ENCODE measurements around the gene DEGS2. TPM values are rescaled to one million over a fixed set of nuclear protein-coding genes. Genes with fewer than 3 reads are reported as not detected.

The DEGS2 gene
- polyA plus RNA-seq, 1 donor, result 5.3 TPM

DNA sequence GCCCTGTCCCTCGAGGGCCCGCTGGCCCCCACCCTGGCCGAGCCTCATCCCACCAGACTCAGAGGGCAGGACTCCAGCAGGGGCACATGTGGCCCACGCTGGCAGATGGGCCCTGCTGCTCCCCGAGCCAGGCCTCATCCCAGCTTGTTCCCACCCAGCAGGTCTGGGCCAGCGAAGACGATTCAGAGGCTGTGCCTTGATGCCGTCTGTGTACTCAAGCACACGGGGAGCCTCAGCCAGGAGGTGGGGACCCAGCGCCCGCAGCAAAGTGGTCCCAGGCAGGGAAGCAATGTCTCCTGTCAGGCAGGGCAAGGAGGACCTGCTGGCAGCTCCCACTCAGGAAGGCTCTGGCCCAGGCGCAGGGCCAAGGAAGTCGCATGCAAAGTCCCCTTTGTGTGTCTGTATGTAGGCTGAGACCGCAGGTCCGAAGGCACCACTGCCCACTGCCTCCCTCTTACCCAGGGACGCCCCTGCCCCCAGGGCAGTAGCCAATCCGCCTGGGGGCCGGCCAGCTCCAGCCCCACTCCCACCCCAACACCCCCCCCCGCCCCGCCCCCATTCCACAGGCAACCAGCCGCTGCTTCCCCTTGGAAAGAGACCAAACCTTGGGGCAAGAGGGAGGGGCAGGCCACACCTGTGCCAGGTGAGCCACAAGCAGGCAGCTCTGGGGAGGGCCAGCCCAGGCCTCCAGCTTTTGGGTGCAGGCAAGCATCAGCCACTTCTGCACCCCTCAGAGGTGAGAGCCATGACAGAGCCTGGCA lies 9.4 kb downstream of the DEGS2 start:
- DNase-seq, result no peak

DNA sequence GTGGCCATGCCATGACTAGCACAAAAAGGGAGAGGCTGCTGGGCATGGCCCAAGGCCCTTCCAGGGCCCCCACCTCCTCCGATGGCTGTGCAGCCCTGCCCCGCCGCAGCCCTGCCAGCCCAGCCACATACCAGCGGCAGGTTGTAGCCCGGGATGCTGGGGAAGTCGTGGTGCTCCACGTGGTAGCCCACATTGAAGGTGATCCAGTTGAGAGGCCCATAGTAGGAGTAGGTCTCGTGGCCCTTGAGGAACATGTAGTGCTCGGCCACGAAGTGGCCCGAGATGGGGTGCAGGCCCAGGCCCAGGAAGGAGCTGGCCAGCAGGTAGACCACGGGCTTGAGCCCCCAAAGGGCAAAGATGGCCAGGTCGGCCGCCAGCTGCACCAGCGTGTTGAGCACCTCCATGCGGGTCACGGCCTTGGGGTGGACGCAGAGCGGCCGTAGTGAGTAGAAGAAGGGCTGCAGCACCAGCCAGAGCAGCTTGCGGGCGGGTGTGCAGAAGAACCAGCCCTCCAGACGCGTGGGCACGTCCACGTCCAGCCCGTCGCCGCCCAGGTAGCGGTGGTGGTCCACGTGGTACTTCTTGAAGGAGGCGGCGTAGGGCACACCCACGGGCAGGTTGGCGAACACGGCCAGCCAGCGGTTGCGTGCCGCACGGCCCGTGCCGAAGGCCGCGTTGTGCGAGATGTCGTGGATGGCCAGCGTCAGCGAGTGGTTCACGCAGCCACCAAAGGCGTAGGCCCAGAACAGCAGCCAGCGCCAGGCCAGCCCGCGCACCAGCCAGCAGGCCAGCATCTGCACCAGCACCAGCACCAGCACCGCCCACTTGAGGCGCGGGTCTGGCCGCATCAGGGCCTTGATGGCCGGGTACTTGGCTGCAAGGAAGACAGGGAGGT lies 10.4 kb downstream of the DEGS2 start:
- DNase-seq, result no peak

DNA sequence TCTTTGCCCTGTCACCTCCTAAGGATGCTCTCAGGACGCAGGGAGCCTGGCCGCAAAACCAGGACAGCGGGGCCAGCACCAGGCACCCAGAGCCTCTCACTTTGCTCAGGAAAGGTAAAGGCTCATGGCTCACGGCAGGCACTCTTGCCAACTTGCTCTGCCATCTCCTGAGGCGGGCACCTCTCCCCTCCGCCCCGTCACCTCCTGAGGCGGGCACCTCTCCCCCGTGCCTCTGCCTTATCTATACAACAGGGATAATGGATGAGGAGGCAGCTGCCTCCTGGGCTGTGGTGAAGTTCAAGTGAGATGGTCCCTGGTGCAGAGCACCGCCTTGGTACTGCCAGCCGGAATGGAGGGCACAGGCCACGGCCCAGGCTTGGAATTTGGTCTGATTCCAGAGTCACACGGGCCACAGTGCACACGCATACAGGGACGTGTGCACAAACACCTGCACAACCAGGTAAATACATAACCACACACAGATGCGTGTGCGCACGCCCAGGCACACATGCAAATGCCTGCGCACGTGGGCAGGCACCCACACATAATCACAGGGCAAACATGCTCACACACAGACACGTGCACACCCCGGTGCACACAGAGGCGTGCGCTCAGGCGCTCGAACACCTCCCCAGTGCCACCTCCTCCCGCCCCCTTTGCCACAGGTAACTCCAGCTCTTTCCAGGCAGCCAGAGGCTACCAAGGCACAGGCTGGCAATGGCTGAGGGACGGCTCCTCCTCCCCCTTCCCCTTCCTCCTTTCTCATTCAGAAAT lies 11.6 kb downstream of the DEGS2 start:
- DNase-seq, result no peak

DNA sequence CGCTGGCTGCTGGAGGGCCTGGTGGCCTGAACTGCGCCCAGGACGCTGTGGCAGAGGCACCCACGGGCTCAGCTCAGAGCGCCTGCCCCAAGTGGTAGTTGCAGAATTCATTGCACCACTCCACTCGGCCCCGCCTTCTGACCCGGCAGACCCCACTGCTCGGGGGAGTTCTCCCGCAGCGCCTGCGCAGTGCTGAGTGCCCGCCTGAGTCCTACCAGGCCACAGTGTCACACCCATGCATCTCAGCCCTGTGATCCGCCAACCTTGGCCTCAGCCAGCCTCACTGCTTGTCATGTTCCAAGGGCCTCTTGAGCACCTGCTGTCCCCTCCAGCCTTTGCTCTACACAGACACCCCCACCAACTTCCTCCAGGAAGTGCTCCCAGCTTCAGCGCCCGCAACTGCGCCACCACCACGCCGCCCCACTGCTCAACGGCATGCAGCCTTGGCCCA lies 12.2 kb downstream of the DEGS2 start:
- no peak for DNase-seq

DNA sequence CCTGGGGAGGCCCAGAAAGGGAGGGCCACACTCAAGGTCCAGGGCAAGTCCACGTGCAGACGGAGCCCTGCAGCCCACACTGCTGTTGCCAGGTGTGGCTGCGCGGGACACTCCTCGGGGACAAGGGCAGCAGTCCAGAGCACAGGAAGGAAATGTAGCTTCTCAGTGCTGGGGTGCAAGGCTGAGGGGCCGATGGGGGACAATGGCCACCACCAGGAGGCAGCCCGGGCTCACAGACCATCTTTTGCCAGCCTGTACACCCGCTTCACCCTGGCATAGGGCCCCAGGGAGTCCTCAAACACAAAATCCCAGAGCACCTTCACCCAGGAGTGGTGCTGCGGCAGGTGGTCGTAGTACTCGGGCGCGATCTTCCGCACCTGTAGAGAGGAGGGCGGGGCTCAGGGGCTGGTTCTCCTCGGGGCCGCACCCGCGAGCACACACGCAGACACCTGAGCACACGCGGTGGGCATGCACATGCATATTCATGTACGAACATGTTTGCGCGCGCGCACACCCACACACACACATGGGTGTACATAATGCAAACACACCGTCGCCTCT lies 12.8 kb downstream of the DEGS2 start:
- DNase-seq, result no peak

DNA sequence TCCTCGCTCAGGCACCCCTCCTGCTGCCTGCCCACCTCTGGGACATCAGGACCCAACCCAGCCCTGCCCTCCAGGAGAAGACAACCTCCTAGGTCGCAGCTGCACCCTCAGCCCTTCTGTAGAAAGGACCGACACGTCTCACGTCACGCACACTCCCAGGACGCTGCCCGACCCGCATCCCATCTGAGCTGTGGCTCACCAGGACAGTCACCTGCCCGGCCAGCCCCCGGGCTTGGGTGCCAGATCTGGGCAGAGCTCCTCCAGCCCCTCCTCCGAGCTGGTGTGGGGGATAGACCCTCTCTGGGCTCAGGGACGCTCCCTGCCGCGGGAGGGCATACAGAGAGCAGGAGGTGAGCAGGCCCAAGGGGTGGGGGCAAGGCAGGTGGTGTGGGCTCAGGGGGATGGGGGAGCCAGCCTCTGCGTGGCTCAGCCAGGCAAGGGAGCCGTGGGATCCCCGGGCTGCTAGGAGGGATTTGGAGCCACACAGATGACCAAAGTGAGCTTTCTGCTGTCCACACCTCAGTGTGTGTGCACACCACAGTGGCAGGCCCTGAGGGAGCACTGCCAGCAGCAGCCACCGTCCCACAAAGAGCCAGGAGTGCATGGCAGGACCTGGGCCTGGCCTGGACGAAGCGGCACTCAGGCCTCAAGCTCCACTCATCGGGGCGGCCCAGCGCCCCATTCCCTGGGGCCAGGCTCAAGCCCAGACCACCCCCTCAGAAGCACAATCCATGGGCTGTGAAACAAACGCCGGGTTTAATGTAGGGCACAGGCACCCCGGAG lies 13.6 kb downstream of the DEGS2 start:
- DNase-seq, result no peak

DNA sequence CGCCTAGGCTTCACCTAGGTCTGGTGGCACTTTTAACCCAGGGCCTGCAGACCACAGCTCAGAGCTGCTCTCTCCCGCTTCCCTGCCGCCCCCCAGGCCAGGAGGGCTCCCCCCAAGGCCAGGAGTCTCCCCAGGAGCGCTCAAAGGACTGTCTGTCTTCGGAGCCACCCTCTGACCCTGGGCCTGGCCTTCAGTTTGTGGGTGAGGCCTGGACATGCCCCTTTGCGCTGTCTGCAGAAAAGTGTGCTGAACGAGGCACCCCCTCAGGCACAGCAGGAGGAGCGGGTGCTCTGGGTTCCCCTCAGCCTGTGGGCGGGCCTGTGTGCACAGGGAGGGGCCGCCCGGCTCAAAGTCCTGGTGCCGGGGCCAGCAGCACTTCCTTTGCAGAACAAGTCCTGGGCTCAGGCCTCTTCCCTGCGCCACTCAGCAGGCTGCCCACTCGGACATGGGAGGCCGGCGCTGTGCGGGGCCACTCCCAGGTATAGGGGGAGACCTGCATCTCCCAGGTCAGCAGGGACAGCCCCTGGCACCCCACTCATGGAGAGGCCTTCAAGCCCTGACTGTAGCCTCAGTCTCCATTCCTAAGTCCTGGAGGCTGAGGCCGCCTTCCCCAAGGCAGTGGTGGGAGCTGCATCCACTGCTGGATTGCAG lies 14.3 kb downstream of the DEGS2 start:
- no peak for DNase-seq

DNA sequence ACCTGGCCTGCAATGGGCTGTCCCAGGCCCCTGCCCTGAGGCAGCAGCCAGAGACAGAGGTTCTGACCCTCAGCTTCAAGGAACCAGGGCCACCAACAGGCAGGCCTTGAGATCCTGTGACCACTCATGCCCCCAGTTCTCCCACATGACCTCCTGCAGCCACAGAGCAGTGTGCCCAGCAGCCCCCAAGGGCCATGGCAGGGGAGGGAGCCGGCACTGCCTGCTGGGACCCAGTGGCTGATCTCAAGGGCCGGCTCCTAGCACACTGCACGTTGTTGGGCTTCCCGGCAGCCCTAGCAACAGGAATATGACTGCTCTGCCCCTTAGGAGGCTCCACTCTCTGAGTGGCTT lies 14.8 kb downstream of the DEGS2 start:
- no peak for DNase-seq

DNA sequence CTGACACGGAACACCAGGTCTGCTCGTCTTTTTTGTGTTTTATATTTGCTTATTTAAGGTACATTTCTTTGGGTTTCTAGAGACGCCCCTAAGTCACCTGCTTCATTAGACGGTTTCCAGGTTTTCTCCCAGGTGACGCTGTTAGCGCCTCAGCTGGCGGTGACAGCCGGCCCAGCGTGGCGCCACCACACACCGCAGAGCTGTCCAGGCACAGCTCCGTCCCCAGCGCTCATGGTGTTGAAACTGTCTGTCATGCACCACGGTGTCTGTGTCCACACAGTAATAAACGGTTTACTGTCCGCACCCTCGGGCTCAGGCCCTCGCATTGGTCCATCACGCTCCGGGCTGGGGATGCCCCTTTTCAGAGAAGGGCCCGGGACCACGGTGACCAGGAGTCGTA lies 15.5 kb downstream of the DEGS2 start:
- no peak for DNase-seq

DNA sequence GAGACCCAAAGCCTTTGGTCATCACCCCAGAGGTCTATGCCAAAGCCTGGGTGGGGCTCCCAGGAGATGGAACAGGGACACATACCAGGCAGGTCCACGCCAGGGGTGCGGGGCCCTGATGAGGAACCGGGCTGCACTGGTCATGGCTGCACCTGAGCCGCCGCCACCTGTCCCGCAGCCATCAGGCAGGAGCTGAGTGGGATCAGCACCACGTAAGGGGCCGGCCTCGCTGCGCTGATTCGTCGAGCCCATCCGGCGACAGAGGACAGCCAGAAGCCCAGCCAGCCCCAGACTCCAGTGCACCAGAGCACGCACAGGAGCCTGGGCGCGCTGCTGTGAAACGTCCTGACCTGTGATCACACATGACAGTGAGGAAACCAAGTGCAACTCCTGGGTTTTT lies 15.9 kb downstream of the DEGS2 start:
- no peak for DNase-seq

DNA sequence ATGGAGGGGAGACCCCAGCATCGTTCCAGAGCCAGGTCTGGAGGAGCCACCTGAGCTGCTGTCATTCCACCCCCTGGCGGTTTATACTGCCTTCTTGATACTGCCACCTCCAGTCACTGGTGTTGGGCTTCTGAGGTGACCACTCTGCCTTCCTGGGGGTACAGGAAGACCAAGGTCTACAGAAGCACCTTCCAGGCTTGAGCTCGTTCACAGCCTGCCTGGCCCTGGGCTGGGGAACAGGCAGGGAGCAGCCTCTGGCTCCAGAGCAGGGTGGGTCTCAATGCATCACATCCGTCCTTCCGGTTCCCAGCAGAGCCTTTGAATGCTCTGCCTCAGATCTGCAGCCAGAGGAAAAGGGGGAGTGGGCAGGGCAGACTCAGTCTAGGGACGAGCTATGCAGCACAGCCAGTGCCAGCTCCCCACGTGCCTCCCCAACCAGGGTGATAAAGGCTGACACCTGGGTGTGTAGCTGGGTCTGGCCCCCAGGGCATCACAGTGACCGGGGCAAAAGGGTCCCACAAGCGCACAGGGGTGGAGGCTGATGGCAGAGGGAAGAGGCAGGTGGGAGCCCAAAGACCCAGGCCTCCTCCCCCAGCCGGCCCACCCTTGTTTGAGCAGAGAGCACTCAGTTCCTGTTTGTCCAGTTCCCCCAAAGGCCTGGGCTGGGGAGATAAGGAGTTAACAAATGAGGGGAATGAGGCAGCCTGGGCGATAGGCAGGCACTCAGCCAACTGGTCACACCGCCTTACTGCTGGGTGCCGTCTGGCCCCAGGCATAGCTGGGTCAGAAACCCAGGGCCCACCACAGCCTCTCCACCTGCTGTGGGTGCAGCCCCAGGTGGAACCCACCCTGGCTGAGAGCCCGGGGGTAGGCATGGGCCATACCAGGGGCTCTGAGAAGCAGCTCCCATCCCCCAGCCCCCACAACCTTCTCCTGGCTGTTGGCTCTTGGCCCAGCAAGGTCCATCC lies 17.1 kb downstream of the DEGS2 start:
- DNase-seq, result no peak

DNA sequence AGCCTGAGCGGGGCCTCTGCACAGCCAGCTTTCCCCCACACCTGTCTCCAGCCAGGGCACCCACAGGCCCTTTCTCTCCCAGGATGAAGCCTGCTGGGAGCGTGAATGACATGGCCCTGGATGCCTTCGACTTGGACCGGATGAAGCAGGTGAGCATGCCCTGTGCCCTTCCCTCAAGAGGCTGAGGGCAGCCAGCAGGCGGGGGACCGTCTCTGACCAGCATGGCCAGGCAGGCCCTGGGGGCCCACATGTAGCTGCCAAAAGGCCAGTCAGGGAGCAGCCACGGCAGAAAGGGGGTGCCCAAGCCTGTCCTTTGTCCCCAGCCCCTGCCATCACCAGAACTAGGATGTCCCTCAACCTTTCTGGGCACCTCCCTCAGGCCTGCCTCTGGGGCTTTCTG lies 18.3 kb downstream of the DEGS2 start:
- no peak for DNase-seq

DNA sequence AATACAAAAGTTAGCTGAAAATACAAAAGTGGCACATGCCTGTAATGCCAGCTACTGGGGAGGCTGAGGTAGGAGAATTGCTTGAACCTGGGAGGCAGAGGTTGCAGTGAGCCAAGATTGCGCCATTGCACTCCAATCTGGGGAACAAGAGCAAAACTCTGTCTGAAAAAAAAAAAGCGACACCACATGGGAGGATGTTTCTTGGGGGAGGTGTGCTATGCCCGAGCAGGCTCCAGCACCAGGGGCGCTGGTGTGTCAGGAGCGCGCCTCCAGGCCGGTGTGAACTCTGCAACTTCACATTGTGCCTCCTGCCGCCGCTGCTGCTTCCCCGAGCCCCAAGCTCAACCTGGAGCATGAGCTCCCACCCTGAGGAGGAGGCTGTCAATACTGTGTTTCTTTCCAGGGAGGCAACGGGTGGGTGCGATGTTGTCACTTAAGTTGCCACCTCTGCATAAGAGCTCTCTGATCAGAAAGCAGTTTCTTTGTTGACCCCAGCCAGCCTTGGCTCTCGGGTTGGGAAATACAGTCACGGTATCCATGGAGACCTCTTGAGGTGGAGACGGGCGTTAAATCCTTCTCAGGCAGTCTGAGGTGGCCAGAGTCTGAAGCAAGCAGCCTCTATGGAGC lies 18.9 kb downstream of the DEGS2 start:
- peak; percentile 67 for DNase-seq

DNA sequence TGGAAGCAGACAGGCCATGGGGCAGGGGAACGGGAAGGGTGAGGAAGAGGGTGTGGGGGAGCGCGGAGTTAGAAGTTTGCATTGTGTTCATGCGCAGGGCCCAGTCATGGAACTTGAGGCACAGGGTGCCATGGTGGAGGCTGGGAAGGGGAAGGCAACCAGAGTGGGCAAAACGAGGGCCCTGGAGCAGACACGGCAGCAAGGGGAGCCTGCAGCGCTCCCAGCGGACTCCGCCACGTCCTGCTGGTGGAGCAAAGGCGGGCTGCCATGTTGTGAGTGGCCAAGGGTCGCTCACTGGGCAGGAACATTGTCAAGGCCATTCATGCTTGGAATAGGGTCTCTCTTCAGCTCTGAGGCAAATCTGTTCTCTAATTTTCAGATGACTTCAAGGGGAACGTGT lies 20.5 kb downstream of the DEGS2 start:
- no peak for DNase-seq

DNA sequence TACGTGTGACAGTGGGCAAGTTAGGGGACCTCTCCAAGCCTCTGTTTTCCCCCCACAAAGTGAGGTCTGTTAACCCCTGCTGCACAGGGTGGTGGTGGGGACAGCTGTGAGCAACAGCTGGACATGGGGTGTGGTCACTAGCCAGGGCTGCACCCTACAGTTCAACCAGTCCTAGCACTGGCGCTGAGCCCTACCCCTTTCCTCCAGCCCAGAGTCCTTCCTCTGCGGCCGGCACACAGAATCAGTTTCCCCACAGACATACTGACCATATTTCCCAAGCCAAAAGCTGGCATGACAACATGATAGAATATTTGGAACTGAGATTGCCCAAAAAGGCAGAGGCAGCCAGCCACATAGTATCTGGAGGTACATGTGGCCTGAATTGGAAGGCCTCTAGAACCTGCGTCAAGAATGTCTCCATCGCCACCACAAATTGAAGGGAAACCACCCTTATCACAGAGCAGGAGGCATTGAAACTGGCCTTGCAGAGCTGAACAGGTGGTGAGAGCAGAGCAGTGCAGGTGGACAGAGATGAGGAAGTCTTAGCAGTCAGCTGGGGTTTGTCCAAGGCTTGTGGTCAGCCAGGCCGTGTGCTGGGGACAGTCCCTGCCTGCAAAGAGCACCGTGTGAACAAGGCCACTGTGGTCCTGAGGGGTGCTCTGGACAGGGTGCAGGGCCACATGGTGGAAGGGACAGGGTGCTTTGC lies 21.2 kb downstream of the DEGS2 start:
- no peak for DNase-seq

DNA sequence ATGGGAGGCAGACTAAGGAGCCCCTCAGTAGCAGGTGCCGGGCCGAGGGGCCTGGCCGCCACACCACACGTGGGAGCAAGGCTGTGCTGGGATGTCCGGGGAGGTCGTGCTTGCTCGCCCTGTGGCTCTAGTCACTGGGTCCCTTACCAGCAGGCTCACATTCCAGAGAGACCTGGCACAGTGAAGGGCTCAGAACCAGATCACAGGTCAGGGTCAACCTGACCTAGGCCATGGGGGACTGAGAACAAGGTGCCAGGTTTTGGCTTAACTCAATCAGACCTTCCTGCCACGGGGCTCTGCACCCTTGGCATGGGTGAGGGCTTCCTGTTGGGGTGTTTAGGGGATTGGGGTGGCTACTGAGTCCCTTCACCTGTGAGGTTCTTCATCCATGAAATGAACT lies 22.3 kb downstream of the DEGS2 start:
- no peak for DNase-seq

DNA sequence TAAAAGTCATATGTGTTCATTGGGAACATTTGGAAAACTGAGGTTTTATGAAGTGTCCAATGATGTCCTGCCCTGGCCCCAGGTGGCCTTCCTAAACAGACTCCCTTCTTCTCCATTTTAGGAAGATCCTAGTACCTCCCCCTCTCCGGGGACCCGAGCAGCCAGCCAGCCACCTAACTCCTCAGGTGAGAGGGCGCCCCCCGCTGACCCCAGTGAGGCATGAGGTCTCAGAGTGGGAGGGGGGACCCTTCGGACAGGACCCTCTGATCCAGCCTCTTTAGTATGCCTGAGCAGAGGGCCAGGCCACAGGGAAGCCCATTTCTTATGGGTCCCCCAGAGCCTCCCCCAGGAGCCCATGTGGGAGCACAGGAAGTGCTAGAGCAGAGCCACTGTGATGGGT lies 23.7 kb downstream of the DEGS2 start:
- DNase-seq, result no peak

DNA sequence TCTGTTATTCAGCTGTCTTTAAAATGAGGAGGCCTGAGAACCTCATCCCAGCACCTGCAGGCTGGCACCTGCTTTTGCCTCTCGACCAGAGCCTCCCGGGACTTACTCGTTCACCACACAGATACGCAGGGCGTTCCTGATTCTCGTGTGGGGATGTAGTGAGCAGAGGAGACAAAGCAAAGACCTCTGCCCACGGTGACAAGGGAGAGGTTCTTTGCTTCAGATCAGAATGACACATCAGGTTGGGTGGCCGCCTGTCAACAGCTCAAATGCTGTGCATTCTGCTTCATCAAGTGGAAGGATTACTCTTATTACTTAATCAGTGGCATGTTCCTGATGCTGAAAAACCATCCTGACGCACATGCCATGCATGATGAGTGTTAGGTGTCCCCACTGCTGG lies 24.4 kb downstream of the DEGS2 start:
- DNase-seq, result no peak

DNA sequence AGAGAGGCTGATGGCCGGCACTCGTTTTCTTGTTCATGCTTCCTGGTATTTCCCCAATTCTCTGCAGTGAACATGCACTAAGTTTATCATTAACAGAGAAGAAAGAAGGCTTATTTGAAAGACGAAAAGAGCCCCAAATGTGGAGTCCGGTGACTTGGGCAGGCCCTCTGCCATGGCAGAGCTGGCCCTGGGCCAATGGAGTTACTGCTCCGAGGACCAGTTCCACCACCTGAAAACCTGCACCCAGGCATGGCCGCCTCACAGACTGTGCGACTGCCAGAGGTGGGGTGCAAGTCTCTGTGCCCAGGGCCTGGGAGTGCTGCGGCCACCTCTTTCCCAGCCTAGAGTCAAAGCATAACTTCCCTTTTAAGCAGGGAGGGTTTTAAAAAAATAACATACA lies 24.9 kb downstream of the DEGS2 start:
- DNase-seq, result no peak
